HCT116 (cell line): Measurements from ENCODE around the gene FAM81B.

ENCODE experiments used
- ATF3 ChIP-seq: IDR thresholded peaks from 2 replicates; pipeline ENCODE4 v1.6.1; 2012
- EZH2phosphoT487 ChIP-seq: fragments of 200-600 bp; IDR thresholded peaks from 2 replicates; pipeline ENCODE4 v1.6.1; 2018; ENCODE audit warnings: antibody characterized with exemption, borderline replicate concordance
- POLR2A ChIP-seq: IDR thresholded peaks from 2 replicates; pipeline ENCODE4 v1.7.0; 2011; ENCODE audit warnings: borderline replicate concordance; ENCODE audit not compliant: insufficient read depth, insufficient read length; ENCODE audit errors: extremely low read depth
- SIN3A ChIP-seq: IDR thresholded peaks from 2 replicates; pipeline ENCODE4 v1.6.1; 2012; ENCODE audit warnings: low read depth
- TF ChIP-seq, protein P1 (sequence below), 3 experiments: fragments of 200-600 bp in 1 of 3; sonication (generic) in 1 of 3; IDR thresholded peaks in 2 of 3; conservative IDR thresholded peaks in 1 of 3; 2 replicates each; pipeline ENCODE4 v1.5.1; 2012 to 2017; ENCODE audit warnings: low read depth in 2 of 3, low read length in 2 of 3, antibody characterized with exemption in 1 of 3, borderline replicate concordance in 1 of 3, control low read depth in 1 of 3, mild to moderate bottlenecking in 1 of 3, mixed read lengths in 1 of 3, mixed run types in 1 of 3, moderate library complexity in 1 of 3; ENCODE audit not compliant: insufficient read depth in 1 of 3

- TF ChIP-seq EZH2phosphoT487 (no peak), SIN3A (no peak), ATF3 (no peak), POLR2A (no peak)
- TF ChIP-seq, protein P1, sequence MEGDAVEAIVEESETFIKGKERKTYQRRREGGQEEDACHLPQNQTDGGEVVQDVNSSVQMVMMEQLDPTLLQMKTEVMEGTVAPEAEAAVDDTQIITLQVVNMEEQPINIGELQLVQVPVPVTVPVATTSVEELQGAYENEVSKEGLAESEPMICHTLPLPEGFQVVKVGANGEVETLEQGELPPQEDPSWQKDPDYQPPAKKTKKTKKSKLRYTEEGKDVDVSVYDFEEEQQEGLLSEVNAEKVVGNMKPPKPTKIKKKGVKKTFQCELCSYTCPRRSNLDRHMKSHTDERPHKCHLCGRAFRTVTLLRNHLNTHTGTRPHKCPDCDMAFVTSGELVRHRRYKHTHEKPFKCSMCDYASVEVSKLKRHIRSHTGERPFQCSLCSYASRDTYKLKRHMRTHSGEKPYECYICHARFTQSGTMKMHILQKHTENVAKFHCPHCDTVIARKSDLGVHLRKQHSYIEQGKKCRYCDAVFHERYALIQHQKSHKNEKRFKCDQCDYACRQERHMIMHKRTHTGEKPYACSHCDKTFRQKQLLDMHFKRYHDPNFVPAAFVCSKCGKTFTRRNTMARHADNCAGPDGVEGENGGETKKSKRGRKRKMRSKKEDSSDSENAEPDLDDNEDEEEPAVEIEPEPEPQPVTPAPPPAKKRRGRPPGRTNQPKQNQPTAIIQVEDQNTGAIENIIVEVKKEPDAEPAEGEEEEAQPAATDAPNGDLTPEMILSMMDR (IDR thresholded peaks at IDR 0.05 in 2 of 3, conservative IDR thresholded peaks at IDR 0.05 in 1 of 3; ENCODE audit: borderline replicate concordance in 1 of 3, insufficient read depth in 1 of 3, low read depth in 2 of 3, low read length in 2 of 3): 0 out of 6 replicates have a peak, but pooled peaks of 1 of the 3 experiments have one; percentile 15
These were observed 12.8 kb downstream of the FAM81B start for GRCh38 chr5:95403996-95404395.
